OCI-LY1 (cell line): ENCODE data around the gene AP3S1.

Experiments used
- EZH2 ChIP-seq: fragments of 200-600 bp; sonication (generic), shearing (Covaris generic); IDR thresholded peaks from 2 replicates; pipeline ENCODE4 v1.8.0; 2017; ENCODE audit warnings: borderline replicate concordance, mixed run types, mild to moderate bottlenecking, antibody characterized with exemption, low read length, moderate library complexity, mixed read lengths
- TF ChIP-seq, protein P1 (sequence below): fragments of 200-600 bp; sonication (generic), shearing (Covaris generic); IDR thresholded peaks from 2 replicates; pipeline ENCODE4 v1.5.1; 2017; ENCODE audit warnings: mild to moderate bottlenecking, antibody characterized with exemption, low read length, moderate library complexity, mixed read lengths

DNA sequence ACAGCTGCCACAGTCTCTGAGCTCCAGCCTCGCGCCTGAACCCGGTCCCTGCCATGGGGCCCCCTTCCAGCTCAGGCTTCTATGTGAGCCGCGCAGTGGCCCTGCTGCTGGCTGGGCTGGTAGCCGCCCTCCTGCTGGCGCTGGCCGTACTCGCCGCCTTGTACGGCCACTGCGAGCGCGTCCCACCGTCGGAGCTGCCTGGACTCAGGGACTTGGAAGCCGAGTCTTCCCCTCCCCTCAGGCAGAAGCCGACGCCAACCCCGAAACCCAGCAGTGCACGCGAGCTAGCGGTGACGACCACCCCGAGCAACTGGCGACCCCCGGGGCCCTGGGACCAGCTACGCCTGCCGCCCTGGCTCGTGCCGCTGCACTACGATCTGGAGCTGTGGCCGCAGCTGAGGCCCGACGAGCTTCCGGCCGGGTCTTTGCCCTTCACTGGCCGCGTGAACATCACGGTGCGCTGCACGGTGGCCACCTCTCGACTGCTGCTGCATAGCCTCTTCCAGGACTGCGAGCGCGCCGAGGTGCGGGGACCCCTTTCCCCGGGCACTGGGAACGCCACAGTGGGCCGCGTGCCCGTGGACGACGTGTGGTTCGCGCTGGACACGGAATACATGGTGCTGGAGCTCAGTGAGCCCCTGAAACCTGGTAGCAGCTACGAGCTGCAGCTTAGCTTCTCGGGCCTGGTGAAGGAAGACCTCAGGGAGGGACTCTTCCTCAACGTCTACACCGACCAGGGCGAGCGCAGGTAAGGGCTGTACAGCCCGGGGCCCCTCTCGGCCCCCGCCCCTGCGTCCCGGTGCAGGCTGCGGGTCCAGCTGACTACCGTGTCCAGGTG is 121.0 kb downstream of the AP3S1 start:
- TF ChIP-seq, protein P1, sequence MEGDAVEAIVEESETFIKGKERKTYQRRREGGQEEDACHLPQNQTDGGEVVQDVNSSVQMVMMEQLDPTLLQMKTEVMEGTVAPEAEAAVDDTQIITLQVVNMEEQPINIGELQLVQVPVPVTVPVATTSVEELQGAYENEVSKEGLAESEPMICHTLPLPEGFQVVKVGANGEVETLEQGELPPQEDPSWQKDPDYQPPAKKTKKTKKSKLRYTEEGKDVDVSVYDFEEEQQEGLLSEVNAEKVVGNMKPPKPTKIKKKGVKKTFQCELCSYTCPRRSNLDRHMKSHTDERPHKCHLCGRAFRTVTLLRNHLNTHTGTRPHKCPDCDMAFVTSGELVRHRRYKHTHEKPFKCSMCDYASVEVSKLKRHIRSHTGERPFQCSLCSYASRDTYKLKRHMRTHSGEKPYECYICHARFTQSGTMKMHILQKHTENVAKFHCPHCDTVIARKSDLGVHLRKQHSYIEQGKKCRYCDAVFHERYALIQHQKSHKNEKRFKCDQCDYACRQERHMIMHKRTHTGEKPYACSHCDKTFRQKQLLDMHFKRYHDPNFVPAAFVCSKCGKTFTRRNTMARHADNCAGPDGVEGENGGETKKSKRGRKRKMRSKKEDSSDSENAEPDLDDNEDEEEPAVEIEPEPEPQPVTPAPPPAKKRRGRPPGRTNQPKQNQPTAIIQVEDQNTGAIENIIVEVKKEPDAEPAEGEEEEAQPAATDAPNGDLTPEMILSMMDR: no peak
- TF ChIP-seq EZH2: no peak
